ENCODE data around the gene ZNF98. TPM values are rescaled to one million over a fixed set of nuclear protein-coding genes. Genes with fewer than 3 reads are reported as not detected.

The ZNF98 gene
- not detected for polyA plus RNA-seq (2013, experiment 1 of 2)
- polyA plus RNA-seq (2013, experiment 2 of 2): not detected

DNA sequence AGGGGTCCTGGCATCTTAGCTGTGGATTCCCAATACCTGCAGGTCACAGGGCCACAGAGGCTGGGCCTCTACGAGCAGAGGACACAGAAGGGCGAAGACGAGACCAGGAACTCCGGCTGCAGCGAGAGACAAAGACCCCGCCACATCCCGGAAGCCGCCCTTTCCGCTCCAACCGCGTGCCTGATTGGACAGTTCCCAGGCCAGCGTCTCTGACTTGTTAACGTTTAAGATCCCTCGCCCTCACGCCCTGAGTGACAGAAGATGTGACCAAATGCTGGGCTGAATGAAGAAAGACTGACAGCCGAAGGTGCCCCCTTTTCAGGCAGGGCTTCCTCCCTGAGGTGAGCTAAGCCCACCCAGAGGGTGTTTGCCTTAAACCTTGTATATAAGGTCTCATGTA, at the start of gene ZNF98:
TSS of gene ZNF98 (minus strand) at position 136 of the 400 bp plus-strand sequence. CDS start at position 14, 122 bp downstream.
- Histone ChIP-seq H3K9me3 (ENCODE audit: control insufficient read depth, low read length) (peaks cover 71% of the 10 kb centered on the region), H3K36me3 (ENCODE audit: control insufficient read depth, insufficient read depth, low read length) (no peaks in the 10 kb centered on the region), H3K4me3 (ENCODE audit: extremely low read depth, insufficient read depth, low read length, poor library complexity, severe bottlenecking) (no peak within 1 kb of the TSS), H3K4me1 (ENCODE audit: control insufficient read depth, insufficient read depth, low read length, poor library complexity, severe bottlenecking) (no peaks in the 10 kb centered on the region), H3K27ac (ENCODE audit: low read depth, low read length, severe bottlenecking) (no peak within 1 kb of the TSS)
- WGBS, 2 experiments (ENCODE audit: insufficient coverage in 2 of 2): 80 to 86% methylated on average over 15 to 16 of the region's 16 CpGs

DNA sequence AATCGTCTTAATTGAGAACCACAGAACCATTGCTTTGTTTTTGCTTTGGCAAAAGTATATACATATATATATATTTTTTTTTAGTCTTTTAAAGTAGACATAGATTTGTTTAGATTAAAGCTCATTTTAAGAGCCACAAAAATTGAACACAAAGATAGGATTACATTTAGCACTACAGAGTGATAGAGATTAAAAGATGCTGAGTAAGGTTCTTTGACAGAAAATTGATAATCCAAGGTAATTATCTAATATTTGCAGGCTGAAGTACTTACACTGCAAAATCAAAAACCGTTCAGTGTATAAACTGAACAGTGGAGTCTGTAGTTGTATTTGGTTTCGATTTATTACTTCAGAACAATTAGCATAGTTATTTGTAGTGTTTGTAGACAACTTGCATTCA, 24.5 kb upstream of the ZNF98 start:
- H3K36me3 ChIP-seq (ENCODE audit: control insufficient read depth, insufficient read depth, low read length): no peaks in the 10 kb centered on the region
- H3K4me1 ChIP-seq (ENCODE audit: control insufficient read depth, insufficient read depth, low read length, poor library complexity, severe bottlenecking): no peaks in the 10 kb centered on the region
- peaks cover 53% of the 10 kb centered on the region for H3K9me3 ChIP-seq (ENCODE audit: control insufficient read depth, low read length)
- H3K27ac ChIP-seq (ENCODE audit: low read depth, low read length, severe bottlenecking): no peak overlapping the region
- WGBS, 2 experiments (ENCODE audit: insufficient coverage in 2 of 2): no CpG with 5 or more reads among the region's 3 CpGs
- H3K4me3 ChIP-seq (ENCODE audit: extremely low read depth, insufficient read depth, low read length, poor library complexity, severe bottlenecking): no peak overlapping the region

DNA sequence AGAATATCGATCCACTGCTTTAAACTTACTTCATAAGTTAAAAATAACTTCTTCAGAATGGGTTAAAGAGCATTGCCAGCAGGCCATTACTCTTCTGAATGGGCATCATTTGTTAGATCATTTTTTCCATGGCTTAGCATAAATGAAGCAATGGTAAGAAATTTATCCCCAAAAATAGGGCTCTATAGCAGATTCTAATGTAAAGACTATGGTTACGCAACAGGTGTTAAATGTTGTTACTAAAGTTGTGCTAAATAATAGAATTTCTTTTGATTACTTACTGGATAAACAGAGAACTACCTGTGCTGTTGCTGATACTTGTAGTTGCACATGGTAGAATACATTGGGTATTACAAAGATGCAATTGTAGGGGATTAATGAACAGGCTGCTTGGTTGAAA, 15.9 kb upstream of the ZNF98 start:
- Histone ChIP-seq H3K4me1 (ENCODE audit: control insufficient read depth, insufficient read depth, low read length, poor library complexity, severe bottlenecking) (no peaks in the 10 kb centered on the region), H3K9me3 (ENCODE audit: control insufficient read depth, low read length) (peaks cover 38% of the 10 kb centered on the region), H3K27ac (ENCODE audit: low read depth, low read length, severe bottlenecking) (no peak overlapping the region), H3K36me3 (ENCODE audit: control insufficient read depth, insufficient read depth, low read length) (no peaks in the 10 kb centered on the region), H3K4me3 (ENCODE audit: extremely low read depth, insufficient read depth, low read length, poor library complexity, severe bottlenecking) (no peak overlapping the region)
- WGBS, 2 experiments (ENCODE audit: insufficient coverage in 2 of 2): 80% methylated on average over 1 of the region's 2 CpGs; no CpG with 5 or more reads in 1 of the 2 experiments

DNA sequence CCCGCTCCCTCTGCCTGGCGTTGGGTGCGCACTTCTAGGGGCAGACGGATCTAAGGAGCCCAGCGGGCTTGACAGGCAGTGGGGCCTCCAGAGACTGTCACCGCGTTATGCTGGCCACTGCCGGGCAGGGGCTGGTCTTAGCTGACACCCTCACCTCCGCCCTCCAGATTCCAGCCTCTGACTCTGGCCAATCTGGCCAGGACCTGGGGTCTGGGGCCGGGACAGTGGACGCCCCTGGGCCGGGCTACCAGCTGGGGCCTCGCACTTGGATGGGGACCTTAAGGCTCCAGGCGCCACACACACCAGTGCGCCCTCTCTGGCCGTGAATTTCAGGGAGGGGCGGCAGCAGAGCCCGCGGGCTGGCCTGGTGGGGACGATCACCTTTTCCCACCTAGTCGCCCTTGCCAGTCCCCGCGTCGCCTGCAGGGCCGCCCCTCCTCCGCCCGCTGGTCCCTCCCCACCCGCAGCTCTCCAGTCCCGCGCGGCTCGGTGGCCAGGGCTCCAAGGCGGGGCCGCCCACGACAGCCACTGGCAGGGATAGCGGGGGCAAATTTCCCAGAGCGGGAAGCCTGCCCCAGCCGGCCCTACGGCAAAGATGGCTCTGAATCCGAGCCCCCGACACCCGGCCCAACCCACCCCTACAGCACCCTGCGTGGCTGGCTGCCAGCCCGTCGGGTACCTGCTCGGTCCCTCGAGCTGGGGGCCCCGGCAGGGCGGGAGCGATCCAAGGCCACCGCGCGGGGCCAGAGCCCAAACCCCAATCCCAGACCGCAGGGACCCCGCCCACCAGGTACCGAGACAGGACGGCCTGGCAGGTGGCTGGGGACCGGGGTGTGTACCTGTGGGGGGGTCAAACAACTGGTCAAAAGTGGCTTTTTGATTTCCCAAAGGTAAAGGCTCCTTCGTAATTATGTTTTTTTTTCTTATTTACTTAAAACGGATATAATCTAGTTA, 6.1 kb upstream of the ZNF98 start:
- Histone ChIP-seq H3K9me3 (ENCODE audit: control insufficient read depth, low read length) (peaks cover 55% of the 10 kb centered on the region), H3K36me3 (ENCODE audit: control insufficient read depth, insufficient read depth, low read length) (no peaks in the 10 kb centered on the region)

DNA sequence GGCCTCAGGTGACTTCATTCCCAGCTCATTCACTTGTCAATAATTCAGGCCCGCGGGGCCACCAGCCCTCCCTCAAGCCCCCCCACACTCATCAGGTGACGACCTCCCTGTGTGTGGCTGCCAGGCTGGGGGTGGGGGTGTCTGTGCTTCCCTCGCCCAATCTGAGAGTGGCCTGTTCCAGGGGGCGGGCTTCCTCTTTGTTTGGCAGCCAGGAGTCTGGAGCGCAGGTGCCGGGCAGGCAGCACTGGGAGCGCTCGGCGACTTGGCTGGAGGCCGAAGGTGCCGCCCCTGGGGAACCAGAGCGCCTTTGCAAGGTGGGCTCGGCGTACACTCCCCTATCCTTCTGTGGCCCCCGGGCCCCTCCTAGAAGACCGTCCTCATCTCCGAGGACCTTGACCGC, 5.4 kb upstream of the ZNF98 start:
- peaks cover 51% of the 10 kb centered on the region for H3K9me3 ChIP-seq (ENCODE audit: control insufficient read depth, low read length)
- no peak overlapping the region for H3K27ac ChIP-seq (ENCODE audit: low read depth, low read length, severe bottlenecking)
- no peaks in the 10 kb centered on the region for H3K4me1 ChIP-seq (ENCODE audit: control insufficient read depth, insufficient read depth, low read length, poor library complexity, severe bottlenecking)
- H3K4me3 ChIP-seq (ENCODE audit: extremely low read depth, insufficient read depth, low read length, poor library complexity, severe bottlenecking): no peak overlapping the region
- 86 to 93% methylated on average over 14 to 19 of the region's 19 CpGs for WGBS, 2 experiments (ENCODE audit: insufficient coverage in 2 of 2)
- no peaks in the 10 kb centered on the region for H3K36me3 ChIP-seq (ENCODE audit: control insufficient read depth, insufficient read depth, low read length)

More for the DNA sequence above, 6.1 kb upstream of the ZNF98 start:
- Histone ChIP-seq H3K4me3 (ENCODE audit: extremely low read depth, insufficient read depth, low read length, poor library complexity, severe bottlenecking) (no peak overlapping the region), H3K27ac (ENCODE audit: low read depth, low read length, severe bottlenecking) (no peak overlapping the region), H3K4me1 (ENCODE audit: control insufficient read depth, insufficient read depth, low read length, poor library complexity, severe bottlenecking) (no peaks in the 10 kb centered on the region)
- 86 to 88% methylated on average over 28 to 52 of the region's 60 CpGs for WGBS, 2 experiments (ENCODE audit: insufficient coverage in 2 of 2)

DNA sequence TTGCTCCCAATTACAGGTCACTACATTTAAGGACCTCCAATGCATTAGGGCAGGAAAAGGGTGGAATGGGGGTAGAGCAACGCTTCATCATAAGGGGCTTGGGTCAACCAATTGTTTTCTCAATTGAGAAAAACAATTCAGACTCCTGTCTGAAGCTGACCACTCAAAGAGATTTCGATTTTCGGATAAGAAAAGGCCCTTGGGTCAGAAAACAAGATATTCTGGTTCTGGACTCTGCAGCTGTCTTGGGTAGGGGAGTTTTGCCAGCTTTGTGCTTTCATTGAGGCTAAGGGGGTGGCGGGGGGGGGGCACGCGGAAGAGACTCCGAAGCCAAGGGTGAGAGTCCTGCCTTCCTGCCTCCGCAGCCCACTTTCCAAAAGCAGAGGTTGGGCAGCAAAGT, 4.8 kb upstream of the ZNF98 start:
- Histone ChIP-seq H3K36me3 (ENCODE audit: control insufficient read depth, insufficient read depth, low read length) (no peaks in the 10 kb centered on the region), H3K27ac (ENCODE audit: low read depth, low read length, severe bottlenecking) (no peak overlapping the region), H3K4me3 (ENCODE audit: extremely low read depth, insufficient read depth, low read length, poor library complexity, severe bottlenecking) (no peak overlapping the region), H3K9me3 (ENCODE audit: control insufficient read depth, low read length) (peaks cover 57% of the 10 kb centered on the region), H3K4me1 (ENCODE audit: control insufficient read depth, insufficient read depth, low read length, poor library complexity, severe bottlenecking) (no peaks in the 10 kb centered on the region)
- 63 to 73% methylated on average over 2 to 6 of the region's 8 CpGs for WGBS, 2 experiments (ENCODE audit: insufficient coverage in 2 of 2)

DNA sequence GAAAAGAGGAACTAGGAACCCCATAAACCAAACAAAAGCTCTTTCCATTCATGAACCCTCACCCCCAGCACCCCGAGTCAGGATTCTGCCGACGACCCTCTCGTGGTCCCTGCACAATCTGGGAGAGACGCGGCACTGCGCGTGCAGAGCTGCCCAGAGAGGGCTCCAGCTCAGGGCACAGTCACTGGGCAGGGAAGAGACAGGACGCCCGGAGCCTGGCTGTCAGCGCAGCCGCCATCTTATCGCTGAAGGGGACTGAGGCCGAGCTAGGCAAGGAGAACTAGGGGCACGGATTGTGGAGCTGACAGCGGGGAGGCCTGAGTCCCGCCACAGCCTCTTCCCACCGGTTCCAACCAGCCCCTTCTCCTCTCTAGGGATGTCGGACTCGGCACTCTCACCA, 349 bp downstream of the ZNF98 start:
- Histone ChIP-seq H3K36me3 (ENCODE audit: control insufficient read depth, insufficient read depth, low read length) (no peaks in the 10 kb centered on the region), H3K4me3 (ENCODE audit: extremely low read depth, insufficient read depth, low read length, poor library complexity, severe bottlenecking) (no peak overlapping the region), H3K27ac (ENCODE audit: low read depth, low read length, severe bottlenecking) (no peak overlapping the region), H3K9me3 (ENCODE audit: control insufficient read depth, low read length) (peaks cover 71% of the 10 kb centered on the region), H3K4me1 (ENCODE audit: control insufficient read depth, insufficient read depth, low read length, poor library complexity, severe bottlenecking) (no peaks in the 10 kb centered on the region)
- WGBS, 2 experiments (ENCODE audit: insufficient coverage in 2 of 2): 75 to 83% methylated on average over 10 to 19 of the region's 20 CpGs

DNA sequence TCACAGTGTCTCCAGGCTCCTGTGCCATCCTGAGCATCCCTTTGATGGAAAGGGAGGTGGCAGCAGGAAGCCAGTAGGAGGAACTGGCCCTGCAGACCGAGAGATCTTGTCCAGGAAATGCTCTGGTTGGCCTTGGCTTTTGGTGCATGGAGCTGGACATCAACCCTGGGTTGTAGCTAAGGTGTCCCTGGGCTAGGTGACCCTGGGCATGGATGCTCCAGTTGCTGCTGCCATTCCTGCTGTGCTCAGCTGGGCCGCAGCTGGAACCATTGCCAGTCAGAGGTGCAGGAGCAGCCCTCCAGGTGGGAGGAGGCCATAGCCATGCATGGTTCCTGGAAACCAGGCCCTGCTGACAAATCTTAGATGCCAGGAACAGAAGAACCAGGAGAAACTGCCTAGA, 67.5 kb downstream of the ZNF98 start:
- H3K9me3 ChIP-seq (ENCODE audit: control insufficient read depth, low read length): peaks cover 52% of the 10 kb centered on the region
- no peak overlapping the region for H3K4me3 ChIP-seq (ENCODE audit: extremely low read depth, insufficient read depth, low read length, poor library complexity, severe bottlenecking)
- WGBS, 2 experiments (ENCODE audit: insufficient coverage in 2 of 2): 48 to 53% methylated on average over 2 of the region's 2 CpGs
- H3K4me1 ChIP-seq (ENCODE audit: control insufficient read depth, insufficient read depth, low read length, poor library complexity, severe bottlenecking): no peaks in the 10 kb centered on the region
- H3K36me3 ChIP-seq (ENCODE audit: control insufficient read depth, insufficient read depth, low read length): no peaks in the 10 kb centered on the region
- H3K27ac ChIP-seq (ENCODE audit: low read depth, low read length, severe bottlenecking): no peak overlapping the region
